ENCODE data around the gene NUDT16L1.

Gene NUDT16L1

DNA sequence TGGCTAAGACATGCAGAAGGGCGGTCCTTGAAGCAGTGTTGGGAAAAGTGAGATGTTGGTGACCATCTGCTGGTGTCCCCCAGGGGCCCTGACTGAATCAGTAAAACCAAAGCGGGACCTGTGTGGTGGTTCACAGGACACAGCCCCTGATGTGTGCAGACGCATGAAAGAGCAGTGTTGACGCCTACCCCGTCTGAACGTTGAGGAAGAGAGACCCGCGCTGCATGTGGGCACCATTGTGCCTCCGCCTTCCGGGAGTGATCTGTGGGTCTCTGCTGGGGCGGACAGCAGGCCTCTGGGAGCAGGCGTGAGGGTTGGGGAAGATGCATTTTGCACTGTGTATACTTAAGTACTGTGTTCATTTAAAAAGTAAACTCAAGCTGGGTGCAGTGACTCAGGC, 37.1 kb upstream of the NUDT16L1 start:
- no peak overlapping the region for H2AFZ ChIP-seq (ENCODE audit: low read depth, low read length)
- no peaks in the 10 kb centered on the region for H3K9me3 ChIP-seq (ENCODE audit: insufficient read depth, low read length)
- TF ChIP-seq, protein P1, sequence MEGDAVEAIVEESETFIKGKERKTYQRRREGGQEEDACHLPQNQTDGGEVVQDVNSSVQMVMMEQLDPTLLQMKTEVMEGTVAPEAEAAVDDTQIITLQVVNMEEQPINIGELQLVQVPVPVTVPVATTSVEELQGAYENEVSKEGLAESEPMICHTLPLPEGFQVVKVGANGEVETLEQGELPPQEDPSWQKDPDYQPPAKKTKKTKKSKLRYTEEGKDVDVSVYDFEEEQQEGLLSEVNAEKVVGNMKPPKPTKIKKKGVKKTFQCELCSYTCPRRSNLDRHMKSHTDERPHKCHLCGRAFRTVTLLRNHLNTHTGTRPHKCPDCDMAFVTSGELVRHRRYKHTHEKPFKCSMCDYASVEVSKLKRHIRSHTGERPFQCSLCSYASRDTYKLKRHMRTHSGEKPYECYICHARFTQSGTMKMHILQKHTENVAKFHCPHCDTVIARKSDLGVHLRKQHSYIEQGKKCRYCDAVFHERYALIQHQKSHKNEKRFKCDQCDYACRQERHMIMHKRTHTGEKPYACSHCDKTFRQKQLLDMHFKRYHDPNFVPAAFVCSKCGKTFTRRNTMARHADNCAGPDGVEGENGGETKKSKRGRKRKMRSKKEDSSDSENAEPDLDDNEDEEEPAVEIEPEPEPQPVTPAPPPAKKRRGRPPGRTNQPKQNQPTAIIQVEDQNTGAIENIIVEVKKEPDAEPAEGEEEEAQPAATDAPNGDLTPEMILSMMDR (IDR thresholded peaks at IDR 0.05; ENCODE audit: low read depth, low read length) = no peak
- TF ChIP-seq EZH2phosphoT487 (IDR thresholded peaks at IDR 0.05; ENCODE audit: low read depth) = no peak
- H3K36me3 ChIP-seq (replicated peaks; ENCODE audit: low read depth, low read length) = peaks cover 11% of the 10 kb centered on the region
- no peak overlapping the region for H3K4me3 ChIP-seq (ENCODE audit: low read length)
- H3K4me1 ChIP-seq (ENCODE audit: low read length) = peaks cover 6% of the 10 kb centered on the region
- H3K27me3 ChIP-seq (ENCODE audit: low read depth, low read length) = no peaks in the 10 kb centered on the region
- no peaks in the 10 kb centered on the region for H4K20me1 ChIP-seq (ENCODE audit: insufficient read depth, low read length)
- H3K79me2 ChIP-seq (ENCODE audit: low read length) = no peaks in the 10 kb centered on the region
- H3K9ac ChIP-seq (ENCODE audit: low read length) = no peak overlapping the region
- H3K4me2 ChIP-seq (ENCODE audit: low read length) = no peak overlapping the region
- no peak overlapping the region for H3K27ac ChIP-seq (ENCODE audit: low read length)

GRCh38 chr16:4656695-4657686, 36.4 kb upstream of the NUDT16L1 start:
- Histone ChIP-seq H3K9me3 (ENCODE audit: insufficient read depth, low read length) (no peaks in the 10 kb centered on the region), H3K4me3 (ENCODE audit: low read length) (no peak overlapping the region), H3K79me2 (ENCODE audit: low read length) (no peaks in the 10 kb centered on the region), H2AFZ (ENCODE audit: low read depth, low read length) (no peak overlapping the region), H4K20me1 (ENCODE audit: insufficient read depth, low read length) (no peaks in the 10 kb centered on the region), H3K36me3 (replicated peaks; ENCODE audit: low read depth, low read length) (peaks cover 7% of the 10 kb centered on the region), H3K4me2 (ENCODE audit: low read length) (no peak overlapping the region), H3K4me1 (ENCODE audit: low read length) (peaks cover 6% of the 10 kb centered on the region), H3K27me3 (ENCODE audit: low read depth, low read length) (no peaks in the 10 kb centered on the region), H3K27ac (ENCODE audit: low read length) (no peak overlapping the region), H3K9ac (ENCODE audit: low read length) (no peak overlapping the region)
- no peak for TF ChIP-seq EZH2phosphoT487 (IDR thresholded peaks at IDR 0.05; ENCODE audit: low read depth)
- TF ChIP-seq, protein P1 (IDR thresholded peaks at IDR 0.05; ENCODE audit: low read depth, low read length) = no peak

DNA sequence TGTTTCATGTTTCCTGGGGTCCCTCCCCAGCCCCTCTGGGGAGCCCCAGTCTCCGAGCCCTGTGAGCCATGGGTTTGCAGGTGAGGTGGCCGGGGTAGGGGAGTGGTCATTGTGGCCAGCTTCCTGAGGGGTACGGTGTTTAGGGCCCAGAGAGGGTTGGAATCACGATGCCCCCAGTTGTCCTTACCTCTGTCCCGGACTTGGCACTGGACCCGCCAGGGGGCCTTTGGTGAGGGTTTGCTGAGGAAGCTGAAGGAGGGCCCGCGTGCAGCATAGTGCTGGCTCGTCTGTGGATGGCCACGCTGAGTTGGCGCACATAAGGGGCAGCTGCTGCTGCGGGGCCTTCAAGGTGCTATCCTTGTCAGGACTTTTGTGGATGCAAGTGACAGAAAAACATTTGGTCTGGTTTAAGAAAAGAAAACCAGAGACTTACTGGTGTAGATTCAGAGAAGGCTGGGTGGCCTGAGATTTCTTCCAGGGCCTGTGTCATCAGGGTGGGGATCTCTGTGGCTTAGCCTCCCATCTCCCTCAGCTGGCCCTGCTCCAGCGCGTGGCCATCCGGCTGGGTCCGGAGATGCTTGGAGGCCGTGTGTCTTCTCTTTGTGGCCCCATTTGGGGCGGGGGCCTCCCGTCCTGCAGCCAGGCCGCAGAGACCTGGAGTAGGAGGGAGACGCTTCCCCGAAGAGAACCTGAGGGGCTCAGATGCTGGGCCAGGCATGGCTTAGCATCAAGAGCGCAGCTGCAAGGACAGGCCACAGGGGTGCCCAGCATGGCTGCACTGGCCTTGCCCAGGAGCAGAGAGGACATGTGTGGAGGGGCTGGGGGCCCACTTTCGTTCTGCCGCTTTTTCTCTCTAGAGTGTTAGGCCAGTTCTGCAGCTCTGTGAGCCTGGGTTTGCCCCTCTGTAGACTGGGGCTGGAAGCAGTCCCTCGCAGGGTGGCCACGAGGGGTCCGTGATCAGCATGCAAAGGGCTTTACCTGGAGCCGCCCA, 33.7 kb upstream of the NUDT16L1 start:
- Histone ChIP-seq H3K4me1 (ENCODE audit: low read length) (no peaks in the 10 kb centered on the region), H3K9me3 (ENCODE audit: insufficient read depth, low read length) (no peaks in the 10 kb centered on the region), H3K4me3 (ENCODE audit: low read length) (no peak overlapping the region), H3K4me2 (ENCODE audit: low read length) (no peak overlapping the region), H3K9ac (ENCODE audit: low read length) (no peak overlapping the region), H3K36me3 (replicated peaks; ENCODE audit: low read depth, low read length) (peaks cover 7% of the 10 kb centered on the region), H3K27ac (ENCODE audit: low read length) (no peak overlapping the region), H4K20me1 (ENCODE audit: insufficient read depth, low read length) (no peaks in the 10 kb centered on the region), H3K27me3 (ENCODE audit: low read depth, low read length) (no peaks in the 10 kb centered on the region), H2AFZ (ENCODE audit: low read depth, low read length) (no peak overlapping the region), H3K79me2 (ENCODE audit: low read length) (no peaks in the 10 kb centered on the region)
- TF ChIP-seq, protein P1 (IDR thresholded peaks at IDR 0.05; ENCODE audit: low read depth, low read length) = no peak

All from OCI-LY3 (cell line).